SU-DHL-6 (cell line): Measurements from ENCODE around the gene HLF.

Experiments
- CTCF ChIP-seq: fragments of 200-600 bp; sonication (generic); IDR thresholded peaks from one replicate; pipeline ENCODE4 v1.5.1; 2017; ENCODE audit warnings: antibody characterized with exemption, mild to moderate bottlenecking, low read length, moderate library complexity; ENCODE audit not compliant: insufficient read depth, poor library complexity, severe bottlenecking
- EZH2phosphoT487 ChIP-seq: fragments of 200-600 bp; sonication (generic), shearing (Covaris generic); conservative IDR thresholded peaks from 2 replicates; pipeline ENCODE4 v1.6.1; 2018; ENCODE audit warnings: mild to moderate bottlenecking, antibody characterized with exemption, low read length, moderate library complexity, mixed read lengths

GRCh38 chr17:55219459-55219858, 45.3 kb upstream of the HLF start:
- TF ChIP-seq CTCF (no peak), EZH2phosphoT487 (no peak)
